ENCODE measurements around the gene NAT9.

- TF ChIP-seq CTCF (IDR thresholded peaks at IDR 0.05) (no peak), POLR2A (IDR thresholded peaks at IDR 0.05) (no peak)
These were observed 20.1 kb upstream of the NAT9 start for GRCh38 chr17:74796211-74796610.

Data from right lobe of liver (tissue), 4 donors.